HepG2 (cell line): Measurements from ENCODE around the gene SIK3. TPM values are rescaled to one million over a fixed set of nuclear protein-coding genes. Genes with fewer than 3 reads are reported as not detected.

Experiments used
- ATF5 ChIP-seq: sonication (generic); formaldehyde crosslinking; IDR thresholded peaks from 2 replicates; pipeline ENCODE4 v1.4.0; 2020; ENCODE audit warnings: mild to moderate bottlenecking, low read depth, missing genetic modification reagents
- BRF2 ChIP-seq: sonication (generic); formaldehyde crosslinking; IDR thresholded peaks from 2 replicates; pipeline ENCODE4 v1.8.1; 2022; ENCODE audit warnings: mild to moderate bottlenecking, missing genetic modification reagents
- E2F5 ChIP-seq: sonication (generic); formaldehyde crosslinking; conservative IDR thresholded peaks from 2 replicates; pipeline ENCODE4 v1.4.0; 2020; ENCODE audit warnings: missing genetic modification reagents
- GTF2F1 ChIP-seq: fragments of 150-350 bp; IDR thresholded peaks from 2 replicates; pipeline ENCODE4 v1.6.1; 2014; ENCODE audit warnings: low read length
- HHEX ChIP-seq: IDR thresholded peaks from 2 replicates; pipeline ENCODE4 v1.6.1; 2016; ENCODE audit warnings: control low read depth
- IRF9 ChIP-seq: sonication (generic); formaldehyde crosslinking; IDR thresholded peaks from 2 replicates; pipeline ENCODE4 v1.8.0; 2022; ENCODE audit warnings: missing genetic modification reagents, mild to moderate bottlenecking, borderline replicate concordance
- JDP2 ChIP-seq: sonication (generic); formaldehyde crosslinking; IDR thresholded peaks from 2 replicates; pipeline ENCODE4 v1.8.1; 2022; ENCODE audit warnings: missing genetic modification reagents, borderline replicate concordance
- MIER3 ChIP-seq: IDR thresholded peaks from 2 replicates; pipeline ENCODE4 v1.6.1; 2016; ENCODE audit warnings: missing compliant biosample characterization, borderline replicate concordance
- SAFB2 ChIP-seq: sonication (generic); formaldehyde crosslinking; IDR thresholded peaks from 2 replicates; pipeline ENCODE4 v1.5.1; 2020; ENCODE audit warnings: missing genetic modification reagents, low read depth, mild to moderate bottlenecking, borderline replicate concordance
- SP5 ChIP-seq: IDR thresholded peaks from 2 replicates; pipeline ENCODE4 v1.6.1; 2016; ENCODE audit warnings: low read depth, borderline replicate concordance
- SRSF1 ChIP-seq: fragments of 200-400 bp; formaldehyde crosslinking; optimal IDR thresholded peaks from 2 replicates; pipeline ENCODE3; 2017; ENCODE audit warnings: mild to moderate bottlenecking, low read depth, low read length, moderate library complexity
- TBL1XR1 ChIP-seq: fragments of 150-350 bp; IDR thresholded peaks from 2 replicates; pipeline ENCODE4 v1.6.1; 2014; ENCODE audit warnings: borderline replicate concordance, low read length; ENCODE audit not compliant: partially characterized antibody
- TGIF2 ChIP-seq: IDR thresholded peaks from 2 replicates; pipeline ENCODE4 v1.6.1; 2016; ENCODE audit warnings: control low read depth, missing compliant biosample characterization
- TP53 ChIP-seq: sonication (generic); formaldehyde crosslinking; conservative IDR thresholded peaks from 2 replicates; pipeline ENCODE4 v1.4.0; 2020; ENCODE audit warnings: missing genetic modification reagents
- TRIM24 ChIP-seq: sonication (generic); formaldehyde crosslinking; IDR thresholded peaks from 2 replicates; pipeline ENCODE4 v1.8.0; 2022; ENCODE audit warnings: mild to moderate bottlenecking, missing genetic modification reagents
- ZBTB14 ChIP-seq: sonication (generic); formaldehyde crosslinking; IDR thresholded peaks from 2 replicates; pipeline ENCODE4 v1.4.0; 2020; ENCODE audit warnings: missing genetic modification reagents
- ZBTB25 ChIP-seq: IDR thresholded peaks from 2 replicates; pipeline ENCODE4 v1.6.1; 2018; ENCODE audit warnings: missing genetic modification reagents
- ZFP41 ChIP-seq: sonication (generic); formaldehyde crosslinking; IDR thresholded peaks from 2 replicates; pipeline ENCODE4 v1.4.0; 2020; ENCODE audit warnings: mild to moderate bottlenecking, missing genetic modification reagents, borderline replicate concordance
- ZNF256 ChIP-seq: sonication (generic); formaldehyde crosslinking; conservative IDR thresholded peaks from 2 replicates; pipeline ENCODE4 v1.4.0; 2020; ENCODE audit warnings: missing genetic modification reagents
- ZNF44 ChIP-seq: sonication (generic); formaldehyde crosslinking; IDR thresholded peaks from 2 replicates; pipeline ENCODE4 v1.5.1; 2020; ENCODE audit warnings: mild to moderate bottlenecking, missing genetic modification reagents
- ZNF547 ChIP-seq: sonication (generic); formaldehyde crosslinking; IDR thresholded peaks from 2 replicates; pipeline ENCODE4 v1.5.1; 2020; ENCODE audit warnings: mild to moderate bottlenecking, missing genetic modification reagents
- ZNF576 ChIP-seq: sonication (generic); formaldehyde crosslinking; IDR thresholded peaks from 2 replicates; pipeline ENCODE4 v1.4.0; 2020; ENCODE audit warnings: mild to moderate bottlenecking, missing genetic modification reagents
- ZNF670 ChIP-seq: sonication (generic); formaldehyde crosslinking; IDR thresholded peaks from 2 replicates; pipeline ENCODE4 v1.8.0; 2022; ENCODE audit warnings: mild to moderate bottlenecking, missing genetic modification reagents, borderline replicate concordance
- ZSCAN25 ChIP-seq: sonication (generic); formaldehyde crosslinking; IDR thresholded peaks from 2 replicates; pipeline ENCODE4 v1.8.0; 2022; ENCODE audit warnings: mild to moderate bottlenecking, missing genetic modification reagents
- polyA plus RNA-seq, 8 experiments: library from polyadenylated mRNA; depleted of rRNA in 3 of 8; stranded (reverse) in 7 of 8; unstranded in 1 of 8; fragments of >200 nt; fragmentation: Illumina TruSeq in 4 of 8; extraction: Trizol in 4 of 8; gene quantifications; 2 replicates each; pipeline versions ENCODE4 v1.2.1 to v1.2.3, GENCODE V29; 2011 to 2016; ENCODE audit warnings: low read depth in 4 of 8, missing spikeins in 1 of 8, mixed read lengths in 1 of 8; ENCODE audit not compliant: insufficient read depth in 1 of 8
- total RNA-seq, 5 experiments: library from RNA; depleted of rRNA; stranded (reverse); fragments of >200 nt; fragmentation: Illumina TruSeq; extraction: Trizol; gene quantifications; 2 replicates each; pipeline ENCODE4 v1.2.3, GENCODE V29; 2016; ENCODE audit warnings: low read depth in 1 of 5

SIK3 gene
- total and polyA plus RNA-seq, 2 of the 13 experiments (the other 11 are each of a cell fraction or from before 2014, with no cell fraction given): 5.7 to 9.8 TPM

GRCh38 chr11:116829525-116830183, 268.6 kb downstream of the SIK3 start, which contains the start of gene APOC3 (continued):
- TF ChIP-seq MIER3 (peak; percentile 33; the same call in 1 of the 2 replicates), HHEX (CRISPR knock-in tag) (no peak), ZNF670 (CRISPR knock-in tag) (no peak), SP5 (CRISPR knock-in tag) (peak; percentile 48; the same call in 1 of the 2 replicates), ZBTB14 (CRISPR knock-in tag) (no peak), ZSCAN25 (peak; percentile 91), ZNF547 (no peak; the same call in 1 of the 2 replicates), SAFB2 (CRISPR knock-in tag) (no peak; the same call in 1 of the 2 replicates), E2F5 (CRISPR knock-in tag) (no peak), ZNF256 (no peak), BRF2 (CRISPR knock-in tag) (no peak), JDP2 (CRISPR knock-in tag) (no peak), TP53 (CRISPR knock-in tag) (0 out of 2 replicates have a peak, but pooled peaks have one; percentile 14), ZBTB25 (no peak), GTF2F1 (no peak), ZNF44 (CRISPR knock-in tag) (no peak), IRF9 (CRISPR knock-in tag) (no peak; the same call in 1 of the 2 replicates), ZNF576 (CRISPR knock-in tag) (0 out of 2 replicates have a peak, but pooled peaks have one; percentile 63), TGIF2 (no peak), SRSF1 (no peak), TRIM24 (CRISPR knock-in tag) (0 out of 2 replicates have a peak, but pooled peaks have one; percentile 10), TBL1XR1 (peak; percentile 44), ATF5 (CRISPR knock-in tag) (no peak), ZFP41 (no peak)
